Neural progenitor cell (in vitro differentiated cells): ENCODE data around the gene PDE1A. TPM values are rescaled to one million over a fixed set of nuclear protein-coding genes. Genes with fewer than 3 reads are reported as not detected.

Source experiments
- DNase-seq: peaks from one replicate; pipeline ENCODE4 v3.0.0-alpha.2; 2016; ENCODE audit warnings: low spot score
- H2AFZ ChIP-seq: fragments of 200-600 bp; sonication (generic); replicated peaks from 2 replicates; pipeline ENCODE4 v1.6.1; 2016; ENCODE audit warnings: antibody characterized with exemption
- H3F3A ChIP-seq: fragments of 200-600 bp; sonication (generic); 2 replicates; pipeline ENCODE4 v1.6.1; 2016; ENCODE audit warnings: antibody characterized with exemption, low read depth
- H3K27ac ChIP-seq: fragments of 200-600 bp; sonication (generic); 2 replicates; pipeline ENCODE4 v1.5.1; 2016; ENCODE audit warnings: mild to moderate bottlenecking
- H3K27me3 ChIP-seq: fragments of 200-600 bp; sonication (generic); 2 replicates; pipeline ENCODE4 v1.6.1; 2016; ENCODE audit warnings: mild to moderate bottlenecking, moderate library complexity
- H3K36me3 ChIP-seq: fragments of 200-600 bp; sonication (generic); 2 replicates; pipeline ENCODE4 v1.5.1; 2016
- H3K4me1 ChIP-seq: fragments of 200-600 bp; sonication (generic); 2 replicates; pipeline ENCODE4 v1.6.1; 2016; ENCODE audit warnings: mixed run types
- H3K4me2 ChIP-seq: fragments of 200-600 bp; sonication (generic); 2 replicates; pipeline ENCODE4 v1.6.1; 2016
- H3K4me3 ChIP-seq: fragments of 200-600 bp; sonication (generic); 2 replicates; pipeline ENCODE4 v1.5.1; 2016
- H3K79me2 ChIP-seq: fragments of 200-600 bp; sonication (generic); 2 replicates; pipeline ENCODE4 v1.6.1; 2016; ENCODE audit warnings: low read depth
- H3K9ac ChIP-seq: fragments of 200-600 bp; sonication (generic); 2 replicates; pipeline ENCODE4 v1.6.1; 2016
- H3K9me3 ChIP-seq: fragments of 200-600 bp; sonication (generic); 2 replicates; pipeline ENCODE4 v1.5.1; 2016; ENCODE audit warnings: low read depth
- H4K20me1 ChIP-seq: fragments of 200-600 bp; sonication (generic); 2 replicates; pipeline ENCODE4 v1.6.1; 2016; ENCODE audit warnings: low read depth
- H3K27ac Mint-ChIP-seq: 3 replicates; pipeline ENCODE4 v1.8.0; 2021; ENCODE audit warnings: mixed read lengths
- H3K27me3 Mint-ChIP-seq: 2 replicates; pipeline ENCODE4 v1.8.0; 2022; ENCODE audit warnings: low read depth, mild to moderate bottlenecking, inconsistent platforms, moderate library complexity, mixed read lengths; ENCODE audit not compliant: insufficient read depth
- H3K36me3 Mint-ChIP-seq: 3 replicates; pipeline ENCODE4 v1.8.0; 2021; ENCODE audit warnings: mixed read lengths
- H3K4me1 Mint-ChIP-seq: 3 replicates; pipeline ENCODE4 v1.8.0; 2021; ENCODE audit warnings: mixed read lengths
- H3K4me3 Mint-ChIP-seq: 3 replicates; pipeline ENCODE4 v1.8.0; 2021; ENCODE audit warnings: mild to moderate bottlenecking, moderate library complexity, mixed read lengths
- H3K9me3 Mint-ChIP-seq: 3 replicates; pipeline ENCODE4 v1.8.0; 2020; ENCODE audit warnings: mixed read lengths
- CTCF ChIP-seq: fragments of 200-600 bp; sonication (generic); IDR thresholded peaks from 2 replicates; pipeline ENCODE4 v1.5.1; 2017; ENCODE audit warnings: antibody characterized with exemption, mild to moderate bottlenecking
- EZH2 ChIP-seq: fragments of 200-600 bp; sonication (generic); IDR thresholded peaks from 2 replicates; pipeline ENCODE4 v1.6.1; 2017; ENCODE audit warnings: antibody characterized with exemption, mild to moderate bottlenecking, moderate library complexity
- EZH2phosphoT487 ChIP-seq: fragments of 200-600 bp; sonication (generic); IDR thresholded peaks from 2 replicates; pipeline ENCODE4 v1.6.1; 2017; ENCODE audit warnings: antibody characterized with exemption
- total RNA-seq: library from RNA; depleted of rRNA; stranded (reverse); fragments of >200 nt; gene quantifications from 2 replicates; pipeline ENCODE4 v1.2.3, GENCODE V29; 2015; ENCODE audit warnings: low replicate concordance

Gene PDE1A
- total RNA-seq, 1 donor from 2014 or later: not detected

- no peak overlapping the region for H3K4me2 ChIP-seq
- H3K27me3 ChIP-seq: no peaks in the 10 kb centered on the region
- H2AFZ ChIP-seq: no peak overlapping the region
- no peak for DNase-seq
- H3K9me3 ChIP-seq: no peaks in the 10 kb centered on the region
- no peaks in the 10 kb centered on the region for H3F3A ChIP-seq
- no peaks in the 10 kb centered on the region for H3K79me2 ChIP-seq
- no peaks in the 10 kb centered on the region for H3K36me3 ChIP-seq
- Mint-ChIP-seq H3K27me3 (no peaks in the 10 kb centered on the region), H3K27ac (no peak overlapping the region), H3K9me3 (peaks cover 2% of the 10 kb centered on the region), H3K36me3 (peaks cover 1% of the 10 kb centered on the region), H3K4me1 (peaks cover 7% of the 10 kb centered on the region), H3K4me3 (no peak overlapping the region)
- no peaks in the 10 kb centered on the region for H3K4me1 ChIP-seq
- no peak overlapping the region for H3K9ac ChIP-seq
- TF ChIP-seq EZH2phosphoT487 (no peak), EZH2 (no peak), CTCF (no peak)
- no peaks in the 10 kb centered on the region for H4K20me1 ChIP-seq
- no peak overlapping the region for H3K4me3 ChIP-seq
- H3K27ac ChIP-seq: no peak overlapping the region
Observed at GRCh38 chr2:182452456-182452990, 25.7 kb upstream of the PDE1A start.

- H3K4me1 ChIP-seq: no peaks in the 10 kb centered on the region
- H2AFZ ChIP-seq: peak overlapping the region; percentile 53
- H3K36me3 ChIP-seq: no peaks in the 10 kb centered on the region
- no peaks in the 10 kb centered on the region for H3K27me3 ChIP-seq
- no peaks in the 10 kb centered on the region for H4K20me1 ChIP-seq
- H3K4me1 Mint-ChIP-seq: peaks cover 7% of the 10 kb centered on the region
- no peak overlapping the region for H3K4me3 Mint-ChIP-seq
- TF ChIP-seq CTCF (no peak), EZH2phosphoT487 (no peak), EZH2 (no peak)
- no peak overlapping the region for H3K4me3 ChIP-seq
- H3K27me3 Mint-ChIP-seq: no peaks in the 10 kb centered on the region
- peaks cover 1% of the 10 kb centered on the region for H3K9me3 Mint-ChIP-seq
- DNase-seq: no peak
- no peak overlapping the region for H3K4me2 ChIP-seq
- H3K27ac ChIP-seq: no peak overlapping the region
- no peak overlapping the region for H3K27ac Mint-ChIP-seq
- H3K9ac ChIP-seq: no peak overlapping the region
- no peaks in the 10 kb centered on the region for H3F3A ChIP-seq
- H3K79me2 ChIP-seq: no peaks in the 10 kb centered on the region
- peaks cover 1% of the 10 kb centered on the region for H3K36me3 Mint-ChIP-seq
- no peaks in the 10 kb centered on the region for H3K9me3 ChIP-seq
Observed at GRCh38 chr2:182448371-182448770, 21.5 kb upstream of the PDE1A start.

- no peak overlapping the region for H3K9ac ChIP-seq
- H3K36me3 ChIP-seq: no peaks in the 10 kb centered on the region
- no peaks in the 10 kb centered on the region for H3K4me1 ChIP-seq
- no peaks in the 10 kb centered on the region for H3K79me2 ChIP-seq
- H3K4me1 Mint-ChIP-seq: peaks cover 7% of the 10 kb centered on the region
- peaks cover 2% of the 10 kb centered on the region for H3K9me3 Mint-ChIP-seq
- no peaks in the 10 kb centered on the region for H3K27me3 Mint-ChIP-seq
- H3K4me3 ChIP-seq: no peak overlapping the region
- H3F3A ChIP-seq: no peaks in the 10 kb centered on the region
- TF ChIP-seq CTCF (no peak), EZH2 (no peak)
- no peak overlapping the region for H3K27ac Mint-ChIP-seq
- no peaks in the 10 kb centered on the region for H4K20me1 ChIP-seq
- no peaks in the 10 kb centered on the region for H3K27me3 ChIP-seq
- no peak overlapping the region for H3K27ac ChIP-seq
- no peaks in the 10 kb centered on the region for H3K9me3 ChIP-seq
- no peak overlapping the region for H3K4me2 ChIP-seq
- no peak overlapping the region for H3K4me3 Mint-ChIP-seq
- peak overlapping the region; percentile 53 for H2AFZ ChIP-seq
- DNase-seq: no peak
- peaks cover 1% of the 10 kb centered on the region for H3K36me3 Mint-ChIP-seq
Observed at GRCh38 chr2:182447863-182448262, 21.0 kb upstream of the PDE1A start.
